Endothelial cell of umbilical vein (primary cell): Measurements from ENCODE around the gene TEX264. TPM values are rescaled to one million over a fixed set of nuclear protein-coding genes. Genes with fewer than 3 reads are reported as not detected.

Experiments
- BruUV-seq: library from RNA; stranded (reverse); fragments of 400-500 nt; replicated peaks from 2 replicates; lab custom pipeline; 2021; lab: Mats Ljungman, UMichigan
- CTCF ChIA-PET: fragments of 300-600, 350-600 bp; sonication (Branson Sonifier 250); formaldehyde crosslinking; loops from one replicate; lab custom pipeline; 2021; ENCODE audit warnings: antibody characterized with exemption, inconsistent platforms; lab: Charles Lee
- POLR2A ChIA-PET: fragments of 300-600, 350-600 bp; sonication (Branson Sonifier 250); formaldehyde crosslinking; loops from one replicate; lab custom pipeline; 2021; ENCODE audit warnings: antibody characterized with exemption, inconsistent platforms; lab: Charles Lee
- DNase-seq: peaks from one replicate; pipeline ENCODE4 v3.0.0-alpha.2; 2011; ENCODE audit warnings: low read depth, low spot score
- FAIRE-seq: peaks from 2 replicates; lab custom pipeline; 2011; peaks lifted over from hg19 to GRCh38; lab: Jason Lieb, UNC
- H2AFZ ChIP-seq: 2 replicates; pipeline ENCODE4 v1.6.0; 2012; ENCODE audit warnings: low read depth, low read length, control low read depth, inconsistent platforms
- H3K27ac ChIP-seq: 2 replicates; pipeline ENCODE4 v1.5.1; 2011; ENCODE audit warnings: low read depth, mild to moderate bottlenecking, control low read depth, low read length, moderate library complexity; ENCODE audit not compliant: insufficient read depth
- H3K27me3 ChIP-seq, 2 experiments: 2 replicates each; pipeline versions ENCODE4 v1.6.0 to v1.6.1; 2011; ENCODE audit warnings: low read length in 2 of 2, mixed read lengths in 1 of 2; ENCODE audit not compliant: control insufficient read depth in 2 of 2, insufficient read depth in 2 of 2
- H3K36me3 ChIP-seq, 2 experiments: 2 replicates in 1 of 2; 3 replicates in 1 of 2; pipeline ENCODE4 v1.5.1; 2011; ENCODE audit warnings: low read length in 2 of 2, mild to moderate bottlenecking in 1 of 2, moderate library complexity in 1 of 2; ENCODE audit not compliant: control insufficient read depth in 2 of 2, insufficient read depth in 2 of 2; ENCODE audit errors: extremely low read depth in 1 of 2
- H3K4me1 ChIP-seq: 3 replicates; pipeline ENCODE4 v1.5.1; 2011; ENCODE audit warnings: mild to moderate bottlenecking, low read length; ENCODE audit not compliant: control insufficient read depth, insufficient read depth; ENCODE audit errors: extremely low read depth
- H3K4me2 ChIP-seq: 2 replicates; pipeline ENCODE4 v1.6.1; 2011; ENCODE audit warnings: low read length, control low read depth, mixed read lengths; ENCODE audit not compliant: insufficient read depth
- H3K4me3 ChIP-seq, 3 experiments: fragments of 200-600 bp in 1 of 3; sonication (generic), shearing (Covaris generic) in 1 of 3; replicated peaks in 1 of 3; 2 replicates each; pipeline ENCODE4 v1.5.1; 2011 to 2016; ENCODE audit warnings: control low read depth in 3 of 3, low read length in 3 of 3, mild to moderate bottlenecking in 2 of 3, inconsistent platforms in 1 of 3, low read depth in 1 of 3, moderate library complexity in 1 of 3; ENCODE audit not compliant: insufficient read depth in 1 of 3
- H3K79me2 ChIP-seq: 2 replicates; pipeline ENCODE4 v1.6.0; 2012; ENCODE audit warnings: low read length, inconsistent platforms; ENCODE audit not compliant: control insufficient read depth, insufficient read depth
- H3K9ac ChIP-seq: replicated peaks from 2 replicates; pipeline ENCODE3; 2011; ENCODE audit warnings: low read length, control low read depth; ENCODE audit not compliant: insufficient read depth; ENCODE audit errors: extremely low read depth
- H3K9me1 ChIP-seq: replicated peaks from 3 replicates; pipeline ENCODE4 v1.6.0; 2011; ENCODE audit warnings: mild to moderate bottlenecking, low read length; ENCODE audit not compliant: control insufficient read depth, insufficient read depth; ENCODE audit errors: extremely low read depth
- H3K9me3 ChIP-seq: replicated peaks from 2 replicates; pipeline ENCODE4 v1.5.1; 2012; ENCODE audit warnings: low read length, inconsistent platforms; ENCODE audit not compliant: control insufficient read depth, insufficient read depth
- H4K20me1 ChIP-seq: replicated peaks from 2 replicates; pipeline ENCODE3; 2011; ENCODE audit warnings: mild to moderate bottlenecking, low read length; ENCODE audit not compliant: control insufficient read depth, insufficient read depth; ENCODE audit errors: extremely low read depth
- CTCF ChIP-seq, 2 donors: IDR thresholded peaks; 1 replicate in 1 of 2; 2 replicates in 1 of 2; pipeline ENCODE4 v1.5.1; 2011; ENCODE audit warnings: low read length in 2 of 2, mild to moderate bottlenecking in 2 of 2, moderate library complexity in 2 of 2, control low read depth in 1 of 2, inconsistent platforms in 1 of 2, low read depth in 1 of 2; ENCODE audit not compliant: insufficient read depth in 1 of 2; ENCODE audit errors: extremely low read depth in 1 of 2
- EZH2 ChIP-seq: IDR thresholded peaks from 2 replicates; pipeline ENCODE4 v1.6.1; 2012; ENCODE audit warnings: borderline replicate concordance, low read depth, mild to moderate bottlenecking, moderate library complexity, low read length, inconsistent platforms; ENCODE audit not compliant: severe bottlenecking
- FOS ChIP-seq: IDR thresholded peaks from 2 replicates; pipeline ENCODE4 v1.6.1; 2011; ENCODE audit warnings: mild to moderate bottlenecking, low read length, moderate library complexity, borderline replicate concordance; ENCODE audit not compliant: insufficient read depth
- GATA2 ChIP-seq: IDR thresholded peaks from 2 replicates; pipeline ENCODE4 v1.7.0; 2011; ENCODE audit warnings: low read depth, mild to moderate bottlenecking, moderate library complexity, mixed read lengths, low read length; ENCODE audit not compliant: insufficient read length, insufficient read depth
- JUN ChIP-seq: IDR thresholded peaks from 2 replicates; pipeline ENCODE4 v1.6.1; 2011; ENCODE audit warnings: borderline replicate concordance, low read depth; ENCODE audit not compliant: insufficient read length, insufficient read depth
- MAX ChIP-seq: IDR thresholded peaks from 2 replicates; pipeline ENCODE4 v1.6.1; 2011; ENCODE audit not compliant: insufficient read depth, insufficient read length
- MYC ChIP-seq: IDR thresholded peaks from one replicate; pipeline ENCODE4 v1.6.1; 2011; ENCODE audit warnings: mild to moderate bottlenecking, low read depth, low read length
- POLR2A ChIP-seq: IDR thresholded peaks from 2 replicates; pipeline ENCODE4 v1.6.1; 2012; ENCODE audit warnings: low read depth, mild to moderate bottlenecking, control low read depth, low read length
- POLR2AphosphoS5 ChIP-seq: IDR thresholded peaks from 2 replicates; pipeline ENCODE4 v1.6.1; 2012; ENCODE audit warnings: low read depth, mild to moderate bottlenecking, control low read depth, low read length, moderate library complexity; ENCODE audit not compliant: insufficient read depth
- dilution Hi-C: fragments of 300-500 bp; cut with MboI; formaldehyde crosslinking; loops from one replicate; pipeline ENCODE4 v1.15.0; 2019; ENCODE audit warnings: low sequenced_read_pairs; ENCODE audit not compliant: extremely low pct_ligation_motif_present
- intact Hi-C: fragments of 100-400 bp; cut with micrococcal nuclease; formaldehyde crosslinking; loops from one replicate; pipeline ENCODE4 v1.10.0; 2022
- polyA plus RNA-seq, 4 experiments: library from polyadenylated mRNA; depleted of rRNA in 3 of 4; stranded (reverse) in 3 of 4; unstranded in 1 of 4; fragments of >200 nt; gene quantifications; 2 replicates each; pipeline versions ENCODE4 v1.2.1 to v1.2.3, GENCODE V29; 2011 to 2012; ENCODE audit warnings: missing spikeins in 1 of 4
- total RNA-seq: library from RNA; stranded (reverse); gene quantifications from 2 replicates; pipeline ENCODE4 v1.2.3, GENCODE V29; 2021

The TEX264 gene
- total and polyA plus RNA-seq, 2 donors (not counting 3 experiments of a cell fraction or from before 2014, with no cell fraction given) = 29.0 to 89.7 TPM

- POLR2A ChIA-PET = no interaction called here
- DNase-seq = no peak
- no TSS peak for BruUV-seq
These were observed 38.6 kb downstream of the TEX264 start for GRCh38 chr3:51709675-51710074.

More at GRCh38 chr3:51709675-51710074, 38.6 kb downstream of the TEX264 start:
- Histone ChIP-seq H3K27me3 (peaks cover 2 to 10% of the 10 kb centered on the region in 2 experiments), H4K20me1 (no peaks in the 10 kb centered on the region), H3K9ac (no peak overlapping the region), H3K4me2 (no peak overlapping the region), H3K9me3 (no peaks in the 10 kb centered on the region), H3K4me3 (no peak overlapping the region), H2AFZ (no peak overlapping the region), H3K36me3 (no peaks in the 10 kb centered on the region), H3K9me1 (no peaks in the 10 kb centered on the region), H3K27ac (no peak overlapping the region), H3K79me2 (no peaks in the 10 kb centered on the region), H3K4me1 (peaks cover 3% of the 10 kb centered on the region)
- FAIRE-seq = no peak
- dilution Hi-C loops (no loop called here), intact Hi-C loops (no loop called here)
- CTCF ChIA-PET = interaction anchor here (0.9 to 2.2 kb wide), 4 partner anchors 20 to 90 kb away, joined by 3 to 8 read pairs (median 4); no protein-coding TSS in a partner anchor
- no peak for TF ChIP-seq MYC
- no peak for TF ChIP-seq POLR2AphosphoS5
- no peak for TF ChIP-seq FOS
- no peak for TF ChIP-seq CTCF (IDR thresholded peaks at IDR 0.05; ENCODE audit: extremely low read depth in 1 of 2, insufficient read depth in 1 of 2, low read depth in 1 of 2, low read length in 2 of 2)
- no peak for TF ChIP-seq POLR2A
- TF ChIP-seq MAX = no peak
- TF ChIP-seq EZH2 = no peak
- no peak for TF ChIP-seq JUN
- no peak for TF ChIP-seq GATA2
